IMR-90 (cell line): ENCODE data around the gene GGTA1. TPM values are rescaled to one million over a fixed set of nuclear protein-coding genes. Genes with fewer than 3 reads are reported as not detected.
A peak's percentile ranks its signal among the peaks of the same experiment; 100 is the strongest.

Source experiments
- ATAC-seq: fragments of 200-7000 bp; cut with Tn5 transposase; 2 replicates; pipeline ENCODE4 v1.9.1; 2020; ENCODE audit warnings: low read depth, mild to moderate bottlenecking, moderate library complexity
- BruUV-seq: library from RNA; stranded (reverse); fragments of 400-500 nt; replicated peaks from 2 replicates; lab custom pipeline; 2021; lab: Mats Ljungman, UMichigan
- CTCF ChIA-PET: fragments of 300-600 bp; formaldehyde crosslinking; extraction: SDS; loops from one replicate; lab custom pipeline; 2021; ENCODE audit warnings: antibody characterized with exemption; lab: Yijun Ruan, JAX
- POLR2A ChIA-PET: fragments of 300-600 bp; sonication (Branson Sonifier 250); formaldehyde crosslinking; loops from one replicate; lab custom pipeline; 2022; ENCODE audit warnings: antibody characterized with exemption; ENCODE audit not compliant: unreplicated experiment; lab: Charles Lee
- DNase-seq: peaks from one replicate; pipeline ENCODE4 v3.0.0; 2013
- H2AFZ ChIP-seq: replicated peaks from 2 replicates; pipeline ENCODE3; 2013; ENCODE audit warnings: low read length, mild to moderate bottlenecking; ENCODE audit not compliant: poor library complexity
- H2AK5ac ChIP-seq: 2 replicates; pipeline ENCODE4 v1.6.1; 2013; ENCODE audit warnings: low read depth, low read length, inconsistent platforms
- H2AK9ac ChIP-seq: replicated peaks from 2 replicates; pipeline ENCODE3; 2013; ENCODE audit warnings: mild to moderate bottlenecking, low read depth, low read length, moderate library complexity; ENCODE audit not compliant: poor library complexity
- H2BK120ac ChIP-seq: 2 replicates; pipeline ENCODE4 v1.6.1; 2013; ENCODE audit warnings: low read depth, low read length, inconsistent platforms
- H2BK15ac ChIP-seq: 3 replicates; pipeline ENCODE4 v1.6.1; 2013; ENCODE audit warnings: low read depth, low read length, inconsistent platforms
- H2BK20ac ChIP-seq: 2 replicates; pipeline ENCODE4 v1.6.1; 2013; ENCODE audit warnings: low read depth, mild to moderate bottlenecking, inconsistent platforms, low read length, moderate library complexity
- H2BK5ac ChIP-seq: 2 replicates; pipeline ENCODE4 v1.6.1; 2013; ENCODE audit warnings: mild to moderate bottlenecking, low read depth, low read length, inconsistent platforms; ENCODE audit not compliant: poor library complexity, severe bottlenecking
- H3K14ac ChIP-seq: replicated peaks from 2 replicates; pipeline ENCODE4 v1.6.1; 2013; ENCODE audit warnings: low read depth, low read length, inconsistent platforms
- H3K18ac ChIP-seq: 2 replicates; pipeline ENCODE4 v1.6.1; 2013; ENCODE audit warnings: low read depth, low read length, control low read depth
- H3K23ac ChIP-seq: 2 replicates; pipeline ENCODE4 v1.6.1; 2013; ENCODE audit warnings: low read depth, low read length, inconsistent platforms
- H3K27ac ChIP-seq: 2 replicates; pipeline ENCODE4 v1.5.1; 2013; ENCODE audit warnings: mild to moderate bottlenecking, control low read depth, low read length; ENCODE audit not compliant: insufficient read depth
- H3K27me3 ChIP-seq: 2 replicates; pipeline ENCODE4 v1.6.1; 2013; ENCODE audit warnings: low read length; ENCODE audit not compliant: control insufficient read depth, insufficient read depth
- H3K36me3 ChIP-seq: 2 replicates; pipeline ENCODE4 v1.6.1; 2013; ENCODE audit warnings: low read length, mixed read lengths; ENCODE audit not compliant: control insufficient read depth, insufficient read depth
- H3K4ac ChIP-seq: 2 replicates; pipeline ENCODE4 v1.6.1; 2013; ENCODE audit warnings: low read depth, low read length, inconsistent platforms
- H3K4me1 ChIP-seq: 2 replicates; pipeline ENCODE4 v1.6.1; 2013; ENCODE audit warnings: low read length, mixed read lengths; ENCODE audit not compliant: control insufficient read depth, insufficient read depth
- H3K4me2 ChIP-seq: 2 replicates; pipeline ENCODE4 v1.6.1; 2013; ENCODE audit warnings: low read depth, mild to moderate bottlenecking, control low read depth, low read length, moderate library complexity
- H3K4me3 ChIP-seq: 2 replicates; pipeline ENCODE4 v1.5.1; 2013; ENCODE audit warnings: low read depth, mild to moderate bottlenecking, control low read depth, low read length, moderate library complexity; ENCODE audit not compliant: insufficient read depth
- H3K56ac ChIP-seq: 2 replicates; pipeline ENCODE4 v1.6.1; 2013; ENCODE audit warnings: low read length, inconsistent platforms; ENCODE audit not compliant: insufficient read depth; ENCODE audit errors: extremely low read depth
- H3K79me1 ChIP-seq, 2 experiments: 2 replicates each; pipeline ENCODE4 v1.6.1; 2013; ENCODE audit warnings: low read length in 2 of 2, inconsistent platforms in 1 of 2, low read depth in 1 of 2
- H3K9ac ChIP-seq: 2 replicates; pipeline ENCODE4 v1.6.1; 2013; ENCODE audit warnings: low read depth, low read length, control low read depth
- H3K9me1 ChIP-seq: 2 replicates; pipeline ENCODE4 v1.6.1; 2013; ENCODE audit warnings: low read length, inconsistent platforms; ENCODE audit not compliant: insufficient read depth
- H3K9me3 ChIP-seq: 2 replicates; pipeline ENCODE4 v1.6.1; 2013; ENCODE audit warnings: low read length; ENCODE audit not compliant: control insufficient read depth, insufficient read depth
- H4K20me1 ChIP-seq: 2 replicates; pipeline ENCODE4 v1.6.1; 2013; ENCODE audit warnings: low read length, inconsistent platforms; ENCODE audit not compliant: insufficient read depth
- H4K5ac ChIP-seq: 2 replicates; pipeline ENCODE4 v1.6.1; 2013; ENCODE audit warnings: mild to moderate bottlenecking, low read depth, low read length, control low read depth
- H4K8ac ChIP-seq, 2 experiments: 2 replicates each; pipeline ENCODE4 v1.6.1; 2013; ENCODE audit warnings: low read depth in 2 of 2, low read length in 2 of 2, control low read depth in 1 of 2, inconsistent platforms in 1 of 2
- H4K91ac ChIP-seq: 2 replicates; pipeline ENCODE4 v1.6.1; 2013; ENCODE audit warnings: low read depth, low read length, inconsistent platforms; ENCODE audit not compliant: insufficient read depth
- BHLHE40 ChIP-seq: fragments of 150-350 bp; IDR thresholded peaks from 2 replicates; pipeline ENCODE4 v1.6.1; 2016; ENCODE audit warnings: mild to moderate bottlenecking, low read depth, low read length
- CEBPB ChIP-seq: IDR thresholded peaks from 2 replicates; pipeline ENCODE4 v1.6.1; 2012; ENCODE audit warnings: low read depth, low read length, improper control_type of control experiment
- CHD1 ChIP-seq: IDR thresholded peaks from 2 replicates; pipeline ENCODE4 v1.6.1; 2012; ENCODE audit warnings: low read depth, low read length, improper control_type of control experiment
- FOS ChIP-seq: fragments of 150-350 bp; IDR thresholded peaks from 2 replicates; pipeline ENCODE4 v1.6.1; 2016; ENCODE audit warnings: low read depth, low read length
- MAFK ChIP-seq: IDR thresholded peaks from 2 replicates; pipeline ENCODE4 v1.6.1; 2012; ENCODE audit warnings: low read depth, low read length, improper control_type of control experiment
- MAZ ChIP-seq: IDR thresholded peaks from 2 replicates; pipeline ENCODE4 v1.6.1; 2012; ENCODE audit warnings: low read depth, mild to moderate bottlenecking, low read length, improper control_type of control experiment, moderate library complexity, borderline replicate concordance
- MXI1 ChIP-seq: IDR thresholded peaks from 2 replicates; pipeline ENCODE4 v1.6.1; 2012; ENCODE audit warnings: low read depth, mild to moderate bottlenecking, low read length, moderate library complexity, borderline replicate concordance
- NFE2L2 ChIP-seq: fragments of 150-350 bp; IDR thresholded peaks from 2 replicates; pipeline ENCODE4 v1.6.1; 2016; ENCODE audit warnings: low read depth, mild to moderate bottlenecking, low read length
- POLR2A ChIP-seq: IDR thresholded peaks from 2 replicates; pipeline ENCODE4 v1.6.1; 2012; ENCODE audit warnings: mild to moderate bottlenecking, low read depth, low read length
- RAD21 ChIP-seq: IDR thresholded peaks from 2 replicates; pipeline ENCODE4 v1.6.1; 2012; ENCODE audit warnings: low read length, improper control_type of control experiment
- RCOR1 ChIP-seq: IDR thresholded peaks from 2 replicates; pipeline ENCODE4 v1.6.1; 2012; ENCODE audit warnings: mild to moderate bottlenecking, low read length, improper control_type of control experiment; ENCODE audit not compliant: insufficient replicate concordance
- SMC3 ChIP-seq: fragments of 150-350 bp; IDR thresholded peaks from 2 replicates; pipeline ENCODE4 v1.6.1; 2016; ENCODE audit warnings: low read depth, mild to moderate bottlenecking, antibody characterized with exemption, low read length, moderate library complexity
- WGBS, 2 experiments: methylation state at CpG; one replicate each; pipeline versions ENCODE4 v1.1.5 to v1.1.7; 2013; ENCODE audit warnings: missing lambda C conversion rate in 2 of 2; ENCODE audit not compliant: insufficient read length in 1 of 2; ENCODE audit errors: extremely low coverage in 2 of 2; 5-methylcytosine and 5-hydroxymethylcytosine counted together
- dilution Hi-C: fragments of 300-500 bp; cut with HindIII; formaldehyde crosslinking; loops from one replicate; pipeline ENCODE4 v1.14.3; 2018; ENCODE audit warnings: low sequenced_read_pairs; ENCODE audit not compliant: unreplicated experiment
- in situ Hi-C: fragments of 300-500 bp; cut with MboI; formaldehyde crosslinking; loops from 3 replicates; pipeline ENCODE4 v1.14.3; 2019; ENCODE audit warnings: low sequenced_read_pairs, inconsistent platforms, mixed read lengths
- intact Hi-C: fragments of 100-400 bp; cut with micrococcal nuclease; formaldehyde crosslinking; loops from 2 replicates; pipeline ENCODE4 v1.10.0; 2022
- polyA plus RNA-seq, 3 experiments: library from polyadenylated mRNA; depleted of rRNA; stranded (reverse); fragments of >200 nt; gene quantifications; 2 replicates each; pipeline ENCODE4 v1.2.3, GENCODE V29; 2012; ENCODE audit warnings: low replicate concordance in 1 of 3
- total RNA-seq: library from RNA; depleted of rRNA; stranded (reverse); fragments of >200 nt; gene quantifications from 2 replicates; pipeline ENCODE4 v1.2.3, GENCODE V29; 2012
- TF ChIP-seq, protein P1 (sequence below): conservative IDR thresholded peaks from 2 replicates; pipeline ENCODE4 v1.5.1; 2012; ENCODE audit warnings: mild to moderate bottlenecking, low read depth, low read length, improper control_type of control experiment
- TF ChIP-seq, protein P2 (sequence below): fragments of 150-350 bp; IDR thresholded peaks from 2 replicates; pipeline ENCODE4 v1.6.1; 2017; ENCODE audit warnings: mild to moderate bottlenecking, antibody characterized with exemption, low read length, low read depth
- TF ChIP-seq, protein P3 (sequence below): fragments of 150-350 bp; IDR thresholded peaks from 2 replicates; pipeline ENCODE4 v1.6.1; 2016; ENCODE audit warnings: low read depth, mild to moderate bottlenecking, low read length, moderate library complexity, borderline replicate concordance

Gene GGTA1
- total and polyA plus RNA-seq, 2 of the 4 experiments (the other 2 are of a cell fraction) = not detected

DNA sequence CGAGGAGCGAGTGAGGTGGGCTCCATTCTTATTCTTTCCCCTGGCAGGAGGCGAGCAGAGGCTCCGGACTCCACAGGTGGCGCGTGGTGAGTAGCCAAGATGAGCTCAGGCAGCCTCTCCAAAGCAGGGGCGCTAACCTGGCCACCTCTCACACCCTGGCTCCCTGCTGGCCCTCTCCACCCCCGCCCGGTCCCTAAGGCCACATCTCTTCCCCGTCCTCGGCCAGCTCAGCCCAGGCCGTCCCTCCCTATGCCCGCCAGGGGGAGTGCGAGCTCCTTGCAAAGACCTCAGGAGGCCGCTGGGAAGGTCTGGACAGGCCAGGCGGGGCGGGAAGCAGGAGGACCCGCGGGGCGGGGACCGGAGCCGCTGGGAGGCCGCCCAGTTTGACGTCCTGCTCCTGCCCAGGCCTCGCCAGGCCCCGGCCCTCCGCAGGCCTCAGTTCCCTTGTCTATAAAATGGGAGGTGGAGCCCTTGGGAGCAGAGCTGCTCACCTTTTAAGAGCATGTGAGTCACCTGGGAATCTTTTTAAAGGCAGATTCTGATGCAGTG is 46.3 kb upstream of the GGTA1 start:
- H3K27ac ChIP-seq = no peak overlapping the region
- ChIA-PET CTCF (interaction anchor here (0.6 to 1.7 kb wide), 12 partner anchors 9 to 579 kb away, joined by 3 to 10 read pairs (median 4); no protein-coding TSS in a partner anchor), POLR2A (no interaction called here)
- H2BK5ac ChIP-seq = no peak overlapping the region
- no peaks in the 10 kb centered on the region for H3K4me1 ChIP-seq
- no peak overlapping the region for H2BK15ac ChIP-seq
- peak overlapping the region; percentile 89 for H4K91ac ChIP-seq
- H3K4me3 ChIP-seq = no peak overlapping the region
- peak overlapping the region; percentile 83; the same call in 1 of the 2 replicates for H3K14ac ChIP-seq
- no peaks in the 10 kb centered on the region for H3K36me3 ChIP-seq
- no peaks in the 10 kb centered on the region for H3K79me1 ChIP-seq
- dilution Hi-C loops (no loop called here), in situ Hi-C loops (loop anchor here (5.0 kb wide), 1 partner anchor 451 kb away; no protein-coding TSS in a partner anchor), intact Hi-C loops (loop anchor here (1.0 to 5.0 kb wide), 5 partner anchors 48 to 577 kb away; no protein-coding TSS in a partner anchor)
- H3K18ac ChIP-seq = no peak overlapping the region
- H3K9me3 ChIP-seq = no peaks in the 10 kb centered on the region
- no peaks in the 10 kb centered on the region for H4K20me1 ChIP-seq
- peak overlapping the region; percentile 84; the same call in 1 of the 2 replicates for H3K56ac ChIP-seq
- peak overlapping the region; percentile 1 for H2AK9ac ChIP-seq
- WGBS, 2 experiments = 3% methylated on average over 7 of the region's 27 CpGs; no CpG with 5 or more reads in 1 of the 2 experiments
- H3K4me2 ChIP-seq = peak overlapping the region; percentile 51; the same call in 1 of the 2 replicates
- peak overlapping the region; percentile 94 for H2AFZ ChIP-seq
- H2BK20ac ChIP-seq = peak overlapping the region; percentile 77
- no TSS peak for BruUV-seq
- peaks cover 9% of the 10 kb centered on the region for H3K27me3 ChIP-seq
- H2BK120ac ChIP-seq = peak overlapping the region; percentile 33; the same call in 1 of the 2 replicates
- H3K9ac ChIP-seq = peak overlapping the region; percentile 72
- no peaks in the 10 kb centered on the region for H3K9me1 ChIP-seq
- H4K8ac ChIP-seq = peak overlapping the region; percentile 77 to 99
- peak overlapping the region; percentile 69; the same call in 1 of the 2 replicates for H4K5ac ChIP-seq
- H3K4ac ChIP-seq = peak overlapping the region; percentile 57
- H2AK5ac ChIP-seq = no peak overlapping the region
- DNase-seq (peak; percentile 94), ATAC-seq (peak; percentile 99)
- no peak overlapping the region for H3K23ac ChIP-seq
- TF ChIP-seq RAD21 = peak; percentile 97
- TF ChIP-seq, protein P1, sequence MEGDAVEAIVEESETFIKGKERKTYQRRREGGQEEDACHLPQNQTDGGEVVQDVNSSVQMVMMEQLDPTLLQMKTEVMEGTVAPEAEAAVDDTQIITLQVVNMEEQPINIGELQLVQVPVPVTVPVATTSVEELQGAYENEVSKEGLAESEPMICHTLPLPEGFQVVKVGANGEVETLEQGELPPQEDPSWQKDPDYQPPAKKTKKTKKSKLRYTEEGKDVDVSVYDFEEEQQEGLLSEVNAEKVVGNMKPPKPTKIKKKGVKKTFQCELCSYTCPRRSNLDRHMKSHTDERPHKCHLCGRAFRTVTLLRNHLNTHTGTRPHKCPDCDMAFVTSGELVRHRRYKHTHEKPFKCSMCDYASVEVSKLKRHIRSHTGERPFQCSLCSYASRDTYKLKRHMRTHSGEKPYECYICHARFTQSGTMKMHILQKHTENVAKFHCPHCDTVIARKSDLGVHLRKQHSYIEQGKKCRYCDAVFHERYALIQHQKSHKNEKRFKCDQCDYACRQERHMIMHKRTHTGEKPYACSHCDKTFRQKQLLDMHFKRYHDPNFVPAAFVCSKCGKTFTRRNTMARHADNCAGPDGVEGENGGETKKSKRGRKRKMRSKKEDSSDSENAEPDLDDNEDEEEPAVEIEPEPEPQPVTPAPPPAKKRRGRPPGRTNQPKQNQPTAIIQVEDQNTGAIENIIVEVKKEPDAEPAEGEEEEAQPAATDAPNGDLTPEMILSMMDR = peak; percentile 98
- TF ChIP-seq MAZ = peak; percentile 90
- TF ChIP-seq BHLHE40 = no peak
- no peak for TF ChIP-seq CHD1
- 0 out of 2 replicates have a peak, but pooled peaks have one; percentile 13 for TF ChIP-seq NFE2L2
- no peak for TF ChIP-seq POLR2A
- no peak for TF ChIP-seq CEBPB
- TF ChIP-seq, protein P2, sequence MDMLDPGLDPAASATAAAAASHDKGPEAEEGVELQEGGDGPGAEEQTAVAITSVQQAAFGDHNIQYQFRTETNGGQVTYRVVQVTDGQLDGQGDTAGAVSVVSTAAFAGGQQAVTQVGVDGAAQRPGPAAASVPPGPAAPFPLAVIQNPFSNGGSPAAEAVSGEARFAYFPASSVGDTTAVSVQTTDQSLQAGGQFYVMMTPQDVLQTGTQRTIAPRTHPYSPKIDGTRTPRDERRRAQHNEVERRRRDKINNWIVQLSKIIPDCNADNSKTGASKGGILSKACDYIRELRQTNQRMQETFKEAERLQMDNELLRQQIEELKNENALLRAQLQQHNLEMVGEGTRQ = no peak
- TF ChIP-seq RCOR1 = no peak
- TF ChIP-seq MAFK = no peak
- no peak for TF ChIP-seq MXI1
- peak; percentile 93 for TF ChIP-seq SMC3
- TF ChIP-seq FOS = no peak
- TF ChIP-seq, protein P3, sequence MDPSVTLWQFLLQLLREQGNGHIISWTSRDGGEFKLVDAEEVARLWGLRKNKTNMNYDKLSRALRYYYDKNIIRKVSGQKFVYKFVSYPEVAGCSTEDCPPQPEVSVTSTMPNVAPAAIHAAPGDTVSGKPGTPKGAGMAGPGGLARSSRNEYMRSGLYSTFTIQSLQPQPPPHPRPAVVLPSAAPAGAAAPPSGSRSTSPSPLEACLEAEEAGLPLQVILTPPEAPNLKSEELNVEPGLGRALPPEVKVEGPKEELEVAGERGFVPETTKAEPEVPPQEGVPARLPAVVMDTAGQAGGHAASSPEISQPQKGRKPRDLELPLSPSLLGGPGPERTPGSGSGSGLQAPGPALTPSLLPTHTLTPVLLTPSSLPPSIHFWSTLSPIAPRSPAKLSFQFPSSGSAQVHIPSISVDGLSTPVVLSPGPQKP = no peak
